H9 (cell line): ENCODE data around the gene SOX21. TPM values are rescaled to one million over a fixed set of nuclear protein-coding genes. Genes with fewer than 3 reads are reported as not detected.

Experiments used
- DNase-seq: peaks from one replicate; pipeline ENCODE4 v3.0.0-alpha.2; 2017
- H2AFZ ChIP-seq: one replicate; pipeline ENCODE4 v1.6.1; 2013; ENCODE audit warnings: mild to moderate bottlenecking, low read length, control low read depth, moderate library complexity
- H2AK5ac ChIP-seq: 2 replicates; pipeline ENCODE4 v1.6.1; 2013; ENCODE audit warnings: low read length, control low read depth, mixed read lengths; ENCODE audit not compliant: insufficient read length
- H2BK120ac ChIP-seq: one replicate; pipeline ENCODE4 v1.6.1; 2013; ENCODE audit warnings: low read depth, mild to moderate bottlenecking, low read length, control low read depth, inconsistent platforms; ENCODE audit not compliant: poor library complexity, severe bottlenecking
- H2BK12ac ChIP-seq: 2 replicates; pipeline ENCODE4 v1.6.1; 2013; ENCODE audit warnings: low read length, control low read depth, mixed read lengths, low read depth; ENCODE audit not compliant: insufficient read length
- H2BK15ac ChIP-seq: 2 replicates; pipeline ENCODE4 v1.6.1; 2013; ENCODE audit warnings: low read depth, low read length, control low read depth
- H2BK20ac ChIP-seq: one replicate; pipeline ENCODE4 v1.6.1; 2013; ENCODE audit warnings: low read depth, mild to moderate bottlenecking, low read length, control low read depth, inconsistent platforms; ENCODE audit not compliant: poor library complexity, severe bottlenecking
- H2BK5ac ChIP-seq: 2 replicates; pipeline ENCODE4 v1.6.1; 2013; ENCODE audit warnings: low read length, control low read depth, mixed read lengths; ENCODE audit not compliant: insufficient read length
- H3K14ac ChIP-seq: 2 replicates; pipeline ENCODE4 v1.6.1; 2013; ENCODE audit warnings: low read length, control low read depth; ENCODE audit not compliant: insufficient read depth
- H3K18ac ChIP-seq: 2 replicates; pipeline ENCODE4 v1.6.1; 2013; ENCODE audit warnings: low read depth, mild to moderate bottlenecking, mixed read lengths, low read length, control low read depth; ENCODE audit not compliant: insufficient read length
- H3K23ac ChIP-seq: 2 replicates; pipeline ENCODE4 v1.6.1; 2013; ENCODE audit warnings: low read length, control low read depth, mixed read lengths, low read depth; ENCODE audit not compliant: insufficient read length
- H3K23me2 ChIP-seq: 2 replicates; pipeline ENCODE4 v1.6.1; 2013; ENCODE audit warnings: low read depth, mild to moderate bottlenecking, mixed read lengths, low read length, control low read depth; ENCODE audit not compliant: insufficient read length, poor library complexity, severe bottlenecking
- H3K27ac ChIP-seq: 2 replicates; pipeline ENCODE4 v1.5.1; 2013; ENCODE audit warnings: low read length, control low read depth, mixed read lengths, low read depth; ENCODE audit not compliant: insufficient read length
- H3K27me3 ChIP-seq: 2 replicates; pipeline ENCODE4 v1.6.1; 2013; ENCODE audit warnings: low read length, control low read depth, inconsistent platforms; ENCODE audit not compliant: insufficient read depth
- H3K4ac ChIP-seq: 2 replicates; pipeline ENCODE4 v1.6.1; 2013; ENCODE audit warnings: low read depth, mild to moderate bottlenecking, control low read depth, inconsistent platforms, low read length, moderate library complexity
- H3K4me1 ChIP-seq: 2 replicates; pipeline ENCODE4 v1.6.1; 2013; ENCODE audit warnings: low read length, control low read depth, inconsistent platforms; ENCODE audit not compliant: insufficient read depth
- H3K4me2 ChIP-seq: 2 replicates; pipeline ENCODE4 v1.6.1; 2013; ENCODE audit warnings: low read length, control low read depth, mixed read lengths; ENCODE audit not compliant: insufficient read length, insufficient read depth
- H3K56ac ChIP-seq: 2 replicates; pipeline ENCODE4 v1.6.1; 2013; ENCODE audit warnings: low read depth, mild to moderate bottlenecking, mixed read lengths, low read length, control low read depth; ENCODE audit not compliant: insufficient read length
- H3K79me1 ChIP-seq: 2 replicates; pipeline ENCODE4 v1.6.1; 2013; ENCODE audit warnings: low read depth, mild to moderate bottlenecking, moderate library complexity, low read length, control low read depth, inconsistent platforms; ENCODE audit not compliant: insufficient read depth, poor library complexity, severe bottlenecking
- H3K79me2 ChIP-seq: 2 replicates; pipeline ENCODE4 v1.6.1; 2013; ENCODE audit warnings: low read length, control low read depth, inconsistent platforms; ENCODE audit not compliant: insufficient read depth
- H3K9ac ChIP-seq: 2 replicates; pipeline ENCODE4 v1.6.1; 2013; ENCODE audit warnings: low read length, control low read depth, mixed read lengths; ENCODE audit not compliant: insufficient read length; ENCODE audit errors: extremely low read depth
- H3K9me3 ChIP-seq: one replicate; pipeline ENCODE4 v1.6.1; 2013; ENCODE audit warnings: low read depth, low read length, inconsistent platforms; ENCODE audit not compliant: control insufficient read depth
- H3T11ph ChIP-seq: one replicate; pipeline ENCODE4 v1.6.1; 2013; ENCODE audit warnings: mild to moderate bottlenecking, low read length, control low read depth, inconsistent platforms
- H4K20me1 ChIP-seq: one replicate; pipeline ENCODE4 v1.6.1; 2013; ENCODE audit not compliant: control insufficient read depth, insufficient read length, insufficient read depth
- H4K5ac ChIP-seq: 2 replicates; pipeline ENCODE4 v1.6.1; 2013; ENCODE audit warnings: low read depth, mild to moderate bottlenecking, mixed read lengths, low read length, control low read depth; ENCODE audit not compliant: insufficient read length
- H4K8ac ChIP-seq: replicated peaks from 2 replicates; pipeline ENCODE4 v1.6.1; 2013; ENCODE audit warnings: low read length, control low read depth, mixed read lengths, low read depth; ENCODE audit not compliant: insufficient read length
- H4K91ac ChIP-seq: 2 replicates; pipeline ENCODE4 v1.6.1; 2013; ENCODE audit warnings: low read depth, mild to moderate bottlenecking, moderate library complexity, mixed read lengths, low read length, control low read depth; ENCODE audit not compliant: insufficient read length
- H3K27ac Mint-ChIP-seq, 3 experiments: 2 replicates in 2 of 3; 3 replicates in 1 of 3; pipeline ENCODE4 v1.8.0; 2020 to 2021; ENCODE audit warnings: mixed read lengths in 3 of 3, mild to moderate bottlenecking in 1 of 3, moderate library complexity in 1 of 3
- H3K27me3 Mint-ChIP-seq: 2 replicates; pipeline ENCODE4 v1.8.0; 2021; ENCODE audit warnings: low read depth, mild to moderate bottlenecking, moderate library complexity, mixed read lengths
- H3K36me3 Mint-ChIP-seq, 3 experiments: 2 replicates in 2 of 3; 3 replicates in 1 of 3; pipeline ENCODE4 v1.8.0; 2020 to 2021; ENCODE audit warnings: low read depth in 3 of 3, mixed read lengths in 3 of 3; ENCODE audit not compliant: insufficient read depth in 1 of 3
- H3K4me1 Mint-ChIP-seq, 2 experiments: 2 replicates each; pipeline ENCODE4 v1.8.0; 2020; ENCODE audit warnings: mixed read lengths in 2 of 2
- H3K4me3 Mint-ChIP-seq, 2 experiments: 2 replicates in 1 of 2; 3 replicates in 1 of 2; pipeline ENCODE4 v1.8.0; 2020 to 2021; ENCODE audit warnings: mild to moderate bottlenecking in 2 of 2, mixed read lengths in 2 of 2, moderate library complexity in 1 of 2
- H3K9me3 Mint-ChIP-seq, 2 experiments: 2 replicates in 1 of 2; 3 replicates in 1 of 2; pipeline ENCODE4 v1.8.0; 2020; ENCODE audit warnings: mild to moderate bottlenecking in 2 of 2, mixed read lengths in 2 of 2, moderate library complexity in 1 of 2
- WGBS: extraction: QIAGEN DNeasy Blood & Tissue Kit; methylation state at CpG from one replicate; pipeline ENCODE4 v1.1.7; 2013; ENCODE audit warnings: missing lambda C conversion rate, low lambda C conversion rate, mixed read lengths; ENCODE audit not compliant: insufficient read length; ENCODE audit errors: extremely low coverage; 5-methylcytosine and 5-hydroxymethylcytosine counted together
- total RNA-seq: library from RNA; stranded (reverse); gene quantifications from 2 replicates; pipeline ENCODE4 v1.2.1, GENCODE V29; 2021
- TF ChIP-seq, protein P1 (sequence below): fragments of 200-600 bp; sonication (generic); conservative IDR thresholded peaks from 3 replicates; pipeline ENCODE4 v1.8.0; 2021; ENCODE audit warnings: antibody characterized with exemption, mild to moderate bottlenecking

Gene SOX21
- total RNA-seq, 1 experiment from 2014 or later: 38.4 TPM

GRCh38 chr13:94700536-94700935 is 11.8 kb downstream of the SOX21 start:
- Histone ChIP-seq H3T11ph (no peak overlapping the region), H4K5ac (no peak overlapping the region), H3K9me3 (no peaks in the 10 kb centered on the region), H2BK20ac (no peak overlapping the region), H3K23ac (no peak overlapping the region), H3K9ac (no peak overlapping the region), H2BK5ac (no peak overlapping the region), H2AK5ac (no peak overlapping the region), H3K4me1 (no peaks in the 10 kb centered on the region), H3K79me2 (no peaks in the 10 kb centered on the region), H3K27me3 (peaks cover 51% of the 10 kb centered on the region; the same call in 1 of the 2 replicates), H3K14ac (no peak overlapping the region), H3K4ac (no peak overlapping the region), H2BK120ac (no peak overlapping the region), H3K18ac (no peak overlapping the region), H3K27ac (no peak overlapping the region), H3K23me2 (peaks cover 19% of the 10 kb centered on the region), H4K8ac (no peak overlapping the region), H4K20me1 (no peaks in the 10 kb centered on the region), H2BK12ac (no peak overlapping the region), H3K79me1 (no peaks in the 10 kb centered on the region), H2AFZ (no peak overlapping the region), H3K56ac (no peak overlapping the region), H4K91ac (no peak overlapping the region), H3K4me2 (no peak overlapping the region), H2BK15ac (no peak overlapping the region)
- Mint-ChIP-seq H3K36me3 (no peaks in the 10 kb centered on the region; a peak in 2 of 7 replicates), H3K4me3 (no peak overlapping the region), H3K4me1 (peaks cover 37 to 39% of the 10 kb centered on the region in 2 experiments), H3K27ac (no peak overlapping the region), H3K27me3 (peaks cover 77% of the 10 kb centered on the region), H3K9me3 (peaks cover 0 to 6% of the 10 kb centered on the region in 2 experiments; a peak in 2 of 5 replicates)
- no peak for DNase-seq
- no CpG with 5 or more reads among the region's 5 CpGs for WGBS
- TF ChIP-seq, protein P1, sequence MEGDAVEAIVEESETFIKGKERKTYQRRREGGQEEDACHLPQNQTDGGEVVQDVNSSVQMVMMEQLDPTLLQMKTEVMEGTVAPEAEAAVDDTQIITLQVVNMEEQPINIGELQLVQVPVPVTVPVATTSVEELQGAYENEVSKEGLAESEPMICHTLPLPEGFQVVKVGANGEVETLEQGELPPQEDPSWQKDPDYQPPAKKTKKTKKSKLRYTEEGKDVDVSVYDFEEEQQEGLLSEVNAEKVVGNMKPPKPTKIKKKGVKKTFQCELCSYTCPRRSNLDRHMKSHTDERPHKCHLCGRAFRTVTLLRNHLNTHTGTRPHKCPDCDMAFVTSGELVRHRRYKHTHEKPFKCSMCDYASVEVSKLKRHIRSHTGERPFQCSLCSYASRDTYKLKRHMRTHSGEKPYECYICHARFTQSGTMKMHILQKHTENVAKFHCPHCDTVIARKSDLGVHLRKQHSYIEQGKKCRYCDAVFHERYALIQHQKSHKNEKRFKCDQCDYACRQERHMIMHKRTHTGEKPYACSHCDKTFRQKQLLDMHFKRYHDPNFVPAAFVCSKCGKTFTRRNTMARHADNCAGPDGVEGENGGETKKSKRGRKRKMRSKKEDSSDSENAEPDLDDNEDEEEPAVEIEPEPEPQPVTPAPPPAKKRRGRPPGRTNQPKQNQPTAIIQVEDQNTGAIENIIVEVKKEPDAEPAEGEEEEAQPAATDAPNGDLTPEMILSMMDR: no peak
